HepG2 (cell line): Measurements from ENCODE around the gene CAMSAP3. TPM values are rescaled to one million over a fixed set of nuclear protein-coding genes. Genes with fewer than 3 reads are reported as not detected.

Experiments used
- ATAC-seq: fragments of 200-7000 bp; cut with Tn5 transposase; 3 replicates; pipeline ENCODE4 v1.9.1; 2020; ENCODE audit warnings: mild to moderate bottlenecking, moderate library complexity
- BruUV-seq: library from RNA; stranded (reverse); fragments of 400-500 nt; replicated peaks from 2 replicates; lab custom pipeline; 2021; lab: Mats Ljungman, UMichigan
- CTCF ChIA-PET: fragments of 300-600 bp; formaldehyde crosslinking; extraction: SDS; loops from one replicate; lab custom pipeline; 2021; ENCODE audit warnings: low total read pairs, inconsistent platforms, low intra/inter-chr PET ratio; lab: Yijun Ruan, JAX
- POLR2A ChIA-PET: fragments of 350-600 bp; sonication (Branson Sonifier 250); formaldehyde crosslinking; loops from one replicate; lab custom pipeline; 2020; ENCODE audit warnings: antibody characterized with exemption, inconsistent platforms; lab: Yijun Ruan, JAX
- DNase-seq: peaks from one replicate; pipeline ENCODE4 v3.0.0-alpha.2; 2015; ENCODE audit warnings: low spot score
- FAIRE-seq: peaks from 3 replicates; lab custom pipeline; 2011; peaks lifted over from hg19 to GRCh38; lab: Jason Lieb, UNC
- H2AFZ ChIP-seq: one replicate; pipeline ENCODE4 v1.6.1; 2011; ENCODE audit warnings: low read length, inconsistent platforms
- H3K27ac ChIP-seq: fragments of 300-600 bp; 3 replicates; pipeline ENCODE4 v1.8.0; 2011; ENCODE audit warnings: mixed run types, mild to moderate bottlenecking, mixed read lengths, low read length, inconsistent platforms; ENCODE audit not compliant: insufficient read depth; ENCODE audit errors: extremely low read length
- H3K27me3 ChIP-seq, 2 experiments: fragments of 200-600 bp in 1 of 2; 2 replicates in 1 of 2; 3 replicates in 1 of 2; pipeline versions ENCODE4 v1.6.0 to v1.8.0; 2011; ENCODE audit warnings: low read length in 2 of 2, mild to moderate bottlenecking in 2 of 2, moderate library complexity in 2 of 2, inconsistent platforms in 1 of 2; ENCODE audit not compliant: insufficient read depth in 2 of 2, control insufficient read depth in 1 of 2
- H3K36me3 ChIP-seq, 2 experiments: fragments of 200-600 bp in 1 of 2; replicated peaks in 1 of 2; 2 replicates in 1 of 2; 3 replicates in 1 of 2; pipeline versions ENCODE4 v1.5.1 to v1.8.0; 2011; ENCODE audit warnings: low read length in 2 of 2, inconsistent platforms in 1 of 2; ENCODE audit not compliant: insufficient read depth in 2 of 2, control insufficient read depth in 1 of 2
- H3K4me1 ChIP-seq: 2 replicates; pipeline ENCODE4 v1.5.1; 2012; ENCODE audit warnings: low read length, inconsistent platforms; ENCODE audit not compliant: insufficient read depth
- H3K4me2 ChIP-seq: 2 replicates; pipeline ENCODE4 v1.6.0; 2011; ENCODE audit warnings: low read depth, low read length, inconsistent platforms
- H3K4me3 ChIP-seq, 3 experiments: fragments of 200-600 bp in 1 of 3; sonication (generic), shearing (Covaris generic) in 1 of 3; replicated peaks in 1 of 3; 2 replicates each; pipeline ENCODE4 v1.5.1; 2011 to 2016; ENCODE audit warnings: low read length in 3 of 3, inconsistent platforms in 2 of 3, low read depth in 2 of 3, mild to moderate bottlenecking in 2 of 3, control low read depth in 1 of 3, mixed read lengths in 1 of 3; ENCODE audit not compliant: insufficient read depth in 1 of 3
- H3K79me2 ChIP-seq: one replicate; pipeline ENCODE4 v1.6.1; 2011; ENCODE audit warnings: low read length, inconsistent platforms; ENCODE audit not compliant: insufficient read depth
- H3K9ac ChIP-seq: 2 replicates; pipeline ENCODE4 v1.6.0; 2011; ENCODE audit warnings: mild to moderate bottlenecking, low read depth, low read length, inconsistent platforms; ENCODE audit not compliant: insufficient read depth
- H3K9me3 ChIP-seq: 2 replicates; pipeline ENCODE4 v1.5.1; 2012; ENCODE audit warnings: mild to moderate bottlenecking, low read length
- H4K20me1 ChIP-seq: 2 replicates; pipeline ENCODE4 v1.6.0; 2011; ENCODE audit warnings: inconsistent platforms, mild to moderate bottlenecking, low read length, moderate library complexity; ENCODE audit not compliant: insufficient read depth
- ETV6 ChIP-seq: sonication (generic); formaldehyde crosslinking; conservative IDR thresholded peaks from 2 replicates; pipeline ENCODE4 v1.4.0; 2020; ENCODE audit warnings: missing genetic modification reagents
- GRHL1 ChIP-seq: sonication (generic); formaldehyde crosslinking; conservative IDR thresholded peaks from 2 replicates; pipeline ENCODE4 v1.8.0; 2022; ENCODE audit warnings: missing genetic modification reagents
- SALL2 ChIP-seq: sonication (generic); formaldehyde crosslinking; IDR thresholded peaks from 2 replicates; pipeline ENCODE4 v1.8.1; 2023; ENCODE audit warnings: mild to moderate bottlenecking, missing genetic modification reagents, inconsistent platforms
- SCMH1 ChIP-seq: sonication (generic); formaldehyde crosslinking; IDR thresholded peaks from 2 replicates; pipeline ENCODE4 v1.9.0; 2021; ENCODE audit warnings: missing genetic modification reagents, mild to moderate bottlenecking, borderline replicate concordance
- ZBTB26 ChIP-seq: IDR thresholded peaks from 2 replicates; pipeline ENCODE4 v1.6.1; 2016; ENCODE audit warnings: missing compliant biosample characterization, missing genetic modification reagents, borderline replicate concordance
- ZBTB43 ChIP-seq: sonication (generic); formaldehyde crosslinking; conservative IDR thresholded peaks from 2 replicates; pipeline ENCODE4 v1.4.0; 2020; ENCODE audit warnings: missing genetic modification reagents
- ZNF3 ChIP-seq: IDR thresholded peaks from 2 replicates; pipeline ENCODE4 v1.7.0; 2017; ENCODE audit warnings: inconsistent platforms
- ZNF34 ChIP-seq: sonication (generic); formaldehyde crosslinking; IDR thresholded peaks from 2 replicates; pipeline ENCODE4 v1.4.0; 2020; ENCODE audit warnings: mild to moderate bottlenecking, missing genetic modification reagents, borderline replicate concordance
- ZNF343 ChIP-seq: sonication (generic); formaldehyde crosslinking; IDR thresholded peaks from 2 replicates; pipeline ENCODE4 v1.4.0; 2020; ENCODE audit warnings: mild to moderate bottlenecking, missing genetic modification reagents
- ZNF503 ChIP-seq: sonication (generic); formaldehyde crosslinking; IDR thresholded peaks from 2 replicates; pipeline ENCODE4 v1.4.0; 2020; ENCODE audit warnings: missing genetic modification reagents
- WGBS: methylation state at CpG from one replicate; pipeline ENCODE4 v1.1.6; 2017; ENCODE audit warnings: low lambda C conversion rate; 5-methylcytosine and 5-hydroxymethylcytosine counted together
- in situ Hi-C: cut with HindIII; loops from 2 replicates; pipeline ENCODE4 v1.10.0; 2017; ENCODE audit warnings: low pct_unique_long_range_greater_than_20kb; ENCODE audit not compliant: extremely low pct_ligation_motif_present
- intact Hi-C: fragments of 100-400 bp; cut with micrococcal nuclease; formaldehyde crosslinking; loops from one replicate; pipeline ENCODE4 v1.10.0; 2022; ENCODE audit not compliant: unreplicated experiment
- polyA plus RNA-seq, 8 experiments: library from polyadenylated mRNA; depleted of rRNA in 3 of 8; stranded (reverse) in 7 of 8; unstranded in 1 of 8; fragments of >200 nt; fragmentation: Illumina TruSeq in 4 of 8; extraction: Trizol in 4 of 8; gene quantifications; 2 replicates each; pipeline versions ENCODE4 v1.2.1 to v1.2.3, GENCODE V29; 2011 to 2016; ENCODE audit warnings: low read depth in 4 of 8, missing spikeins in 1 of 8, mixed read lengths in 1 of 8; ENCODE audit not compliant: insufficient read depth in 1 of 8
- total RNA-seq, 5 experiments: library from RNA; depleted of rRNA; stranded (reverse); fragments of >200 nt; fragmentation: Illumina TruSeq; extraction: Trizol; gene quantifications; 2 replicates each; pipeline ENCODE4 v1.2.3, GENCODE V29; 2016; ENCODE audit warnings: low read depth in 1 of 5
- TF ChIP-seq, protein P1 (sequence below): sonication (generic); formaldehyde crosslinking; conservative IDR thresholded peaks from 2 replicates; pipeline ENCODE4 v1.5.0; 2020; ENCODE audit warnings: missing genetic modification reagents

The CAMSAP3 gene
- total and polyA plus RNA-seq, 2 of the 13 experiments (the other 11 are each of a cell fraction or from before 2014, with no cell fraction given): 10.8 to 11.8 TPM

DNA sequence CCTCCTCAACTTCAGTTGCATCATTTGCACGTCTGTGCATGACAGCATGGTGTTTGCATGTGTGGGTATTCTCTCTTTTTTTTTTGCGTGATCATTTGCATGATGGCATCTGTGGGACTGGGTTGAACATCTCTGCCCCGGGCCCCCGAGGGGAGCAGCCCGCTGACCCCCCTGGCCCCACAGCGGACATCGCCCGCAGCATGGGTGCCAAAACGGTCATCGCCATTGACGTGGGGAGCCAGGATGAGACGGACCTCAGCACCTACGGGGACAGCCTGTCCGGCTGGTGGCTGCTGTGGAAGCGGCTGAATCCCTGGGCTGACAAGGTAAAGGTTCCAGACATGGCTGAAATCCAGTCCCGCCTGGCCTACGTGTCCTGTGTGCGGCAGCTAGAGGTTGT is 37.0 kb upstream of the CAMSAP3 start (continued):
- TF ChIP-seq ZNF3 (CRISPR knock-in tag): no peak
- TF ChIP-seq ZNF503 (CRISPR knock-in tag): no peak
- TF ChIP-seq ZNF34: no peak
- TF ChIP-seq, protein P1, sequence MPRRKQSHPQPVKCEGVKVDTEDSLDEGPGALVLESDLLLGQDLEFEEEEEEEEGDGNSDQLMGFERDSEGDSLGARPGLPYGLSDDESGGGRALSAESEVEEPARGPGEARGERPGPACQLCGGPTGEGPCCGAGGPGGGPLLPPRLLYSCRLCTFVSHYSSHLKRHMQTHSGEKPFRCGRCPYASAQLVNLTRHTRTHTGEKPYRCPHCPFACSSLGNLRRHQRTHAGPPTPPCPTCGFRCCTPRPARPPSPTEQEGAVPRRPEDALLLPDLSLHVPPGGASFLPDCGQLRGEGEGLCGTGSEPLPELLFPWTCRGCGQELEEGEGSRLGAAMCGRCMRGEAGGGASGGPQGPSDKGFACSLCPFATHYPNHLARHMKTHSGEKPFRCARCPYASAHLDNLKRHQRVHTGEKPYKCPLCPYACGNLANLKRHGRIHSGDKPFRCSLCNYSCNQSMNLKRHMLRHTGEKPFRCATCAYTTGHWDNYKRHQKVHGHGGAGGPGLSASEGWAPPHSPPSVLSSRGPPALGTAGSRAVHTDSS (CRISPR knock-in tag): no peak
- TF ChIP-seq SALL2 (CRISPR knock-in tag): no peak
- no peak for TF ChIP-seq ETV6 (CRISPR knock-in tag)
- no peak for TF ChIP-seq ZNF343 (CRISPR knock-in tag)
- no peak for TF ChIP-seq ZBTB43 (CRISPR knock-in tag)

- intact Hi-C loops (no loop called here), in situ Hi-C loops (no loop called here)
- Histone ChIP-seq H2AFZ (no peak overlapping the region), H3K4me1 (no peaks in the 10 kb centered on the region), H3K4me2 (no peak overlapping the region), H3K4me3 (no peak overlapping the region), H3K79me2 (no peaks in the 10 kb centered on the region), H3K27ac (no peak overlapping the region), H3K9me3 (no peaks in the 10 kb centered on the region), H3K9ac (no peak overlapping the region), H3K36me3 (peaks cover 1 to 4% of the 10 kb centered on the region in 2 experiments; a peak in 3 of 5 replicates), H3K27me3 (no peaks in the 10 kb centered on the region), H4K20me1 (no peaks in the 10 kb centered on the region)
- CTCF ChIA-PET: no interaction called here
- DNase-seq: no peak
- no peak for FAIRE-seq
- no peak for ATAC-seq
- TF ChIP-seq ZBTB26 (CRISPR knock-in tag) (no peak), SCMH1 (CRISPR knock-in tag) (no peak), GRHL1 (CRISPR knock-in tag) (no peak)
- BruUV-seq: no TSS peak
- WGBS: 61% methylated on average over 3 of the region's 4 CpGs
- POLR2A ChIA-PET: no interaction called here
Measured at GRCh38 chr19:7559102-7559501, 36.6 kb upstream of the CAMSAP3 start.
